ENCODE measurements around the gene ZIC3. TPM values are rescaled to one million over a fixed set of nuclear protein-coding genes. Genes with fewer than 3 reads are reported as not detected.
"Not testable (repeated sequence)": the region's sequence is repeated elsewhere in the genome, so short reads cannot be mapped to it uniquely, and the experiment has no call there.

Gene ZIC3
- polyA plus RNA-seq, 4 donors = 0.01 TPM; not detected in 3

GRCh38 chrX:137550665-137551261 lies 15.2 kb upstream of the ZIC3 start:
- WGBS, 3 donors = 8 to 52% (median 29%) methylated on average over 28 to 41 of the region's 41 CpGs
- Histone ChIP-seq H3K9me3 (ENCODE audit: control insufficient read depth in 2 of 2, insufficient read depth in 1 of 2, low read depth in 1 of 2, low read length in 1 of 2) (no peaks in the 10 kb centered on the region), H3K36me3 (ENCODE audit: control insufficient read depth in 3 of 3, insufficient read depth in 2 of 3, low read depth in 1 of 3, low read length in 3 of 3) (no peaks in the 10 kb centered on the region), H3K27me3 (ENCODE audit: control insufficient read depth in 3 of 3, insufficient read depth in 3 of 3, low read length in 3 of 3) (peaks cover 4 to 58% (median 19%) of the 10 kb centered on the region in 3 donors), H3K27ac (ENCODE audit: low read depth in 1 of 3, low read length in 2 of 3) (no peak overlapping the region), H3K4me3 (ENCODE audit: low read depth in 1 of 3, low read length in 3 of 3) (no peak overlapping the region), H3K4me1 (ENCODE audit: control insufficient read depth in 3 of 3, insufficient read depth in 2 of 3, low read depth in 1 of 3, low read length in 2 of 3) (no peaks in the 10 kb centered on the region)
- FAIRE-seq (no peak), DNase-seq (no peak)

GRCh38 chrX:137552098-137552497 lies 13.8 kb upstream of the ZIC3 start:
- not testable (repeated sequence) for DNase-seq; H3K36me3 ChIP-seq (ENCODE audit: control insufficient read depth in 3 of 3, insufficient read depth in 2 of 3, low read depth in 1 of 3, low read length in 3 of 3); H3K4me1 ChIP-seq (ENCODE audit: control insufficient read depth in 3 of 3, insufficient read depth in 2 of 3, low read depth in 1 of 3, low read length in 2 of 3); H3K4me3 ChIP-seq (ENCODE audit: low read depth in 1 of 3, low read length in 3 of 3); FAIRE-seq; H3K9me3 ChIP-seq (ENCODE audit: control insufficient read depth in 2 of 2, insufficient read depth in 1 of 2, low read depth in 1 of 2, low read length in 1 of 2); H3K27ac ChIP-seq (ENCODE audit: low read depth in 1 of 3, low read length in 2 of 3)
- H3K27me3 ChIP-seq (ENCODE audit: control insufficient read depth in 3 of 3, insufficient read depth in 3 of 3, low read length in 3 of 3) = peaks cover 4 to 47% (median 17%) of the 10 kb centered on the region in 3 donors
- 74 to 90% (median 85%) methylated on average over 4 of the region's 4 CpGs for WGBS, 3 donors

- Histone ChIP-seq H3K9me3 (ENCODE audit: control insufficient read depth in 2 of 2, insufficient read depth in 1 of 2, low read depth in 1 of 2, low read length in 1 of 2) (no peaks in the 10 kb centered on the region), H3K4me3 (ENCODE audit: low read depth in 1 of 3, low read length in 3 of 3) (no peak overlapping the region), H3K36me3 (ENCODE audit: control insufficient read depth in 3 of 3, insufficient read depth in 2 of 3, low read depth in 1 of 3, low read length in 3 of 3) (no peaks in the 10 kb centered on the region), H3K27ac (ENCODE audit: low read depth in 1 of 3, low read length in 2 of 3) (no peak overlapping the region), H3K4me1 (ENCODE audit: control insufficient read depth in 3 of 3, insufficient read depth in 2 of 3, low read depth in 1 of 3, low read length in 2 of 3) (no peaks in the 10 kb centered on the region), H3K27me3 (ENCODE audit: control insufficient read depth in 3 of 3, insufficient read depth in 3 of 3, low read length in 3 of 3) (peaks cover 5 to 44% (median 16%) of the 10 kb centered on the region in 3 donors)
- no peak for DNase-seq
- FAIRE-seq = no peak
- 10 to 27% (median 21%) methylated on average over 8 of the region's 8 CpGs for WGBS, 3 donors
Observed at GRCh38 chrX:137562096-137562495, 3.8 kb upstream of the ZIC3 start.

GRCh38 chrX:137563681-137564651 lies 2.0 kb upstream of the ZIC3 start:
- no peak for DNase-seq
- no peak for FAIRE-seq
- Histone ChIP-seq H3K4me3 (ENCODE audit: low read depth in 1 of 3, low read length in 3 of 3) (no peak overlapping the region), H3K4me1 (ENCODE audit: control insufficient read depth in 3 of 3, insufficient read depth in 2 of 3, low read depth in 1 of 3, low read length in 2 of 3) (no peaks in the 10 kb centered on the region), H3K9me3 (ENCODE audit: control insufficient read depth in 2 of 2, insufficient read depth in 1 of 2, low read depth in 1 of 2, low read length in 1 of 2) (no peaks in the 10 kb centered on the region), H3K27ac (ENCODE audit: low read depth in 1 of 3, low read length in 2 of 3) (no peak overlapping the region), H3K27me3 (ENCODE audit: control insufficient read depth in 3 of 3, insufficient read depth in 3 of 3, low read length in 3 of 3) (peaks cover 5 to 62% (median 22%) of the 10 kb centered on the region in 3 donors), H3K36me3 (ENCODE audit: control insufficient read depth in 3 of 3, insufficient read depth in 2 of 3, low read depth in 1 of 3, low read length in 3 of 3) (no peaks in the 10 kb centered on the region)
- 6 to 39% (median 14%) methylated on average over 29 to 37 of the region's 37 CpGs for WGBS, 3 donors

- no peak overlapping the region for H3K27ac ChIP-seq (ENCODE audit: low read depth in 1 of 3, low read length in 2 of 3)
- 4 to 42% (median 4%) methylated on average over 32 to 54 of the region's 54 CpGs for WGBS, 3 donors
- peak overlapping the region in 2 of 3 donors; percentile 7 to 24 for H3K4me3 ChIP-seq (ENCODE audit: low read depth in 1 of 3, low read length in 3 of 3)
- DNase-seq = no peak
- H3K36me3 ChIP-seq (ENCODE audit: control insufficient read depth in 3 of 3, insufficient read depth in 2 of 3, low read depth in 1 of 3, low read length in 3 of 3) = no peaks in the 10 kb centered on the region
- H3K4me1 ChIP-seq (ENCODE audit: control insufficient read depth in 3 of 3, insufficient read depth in 2 of 3, low read depth in 1 of 3, low read length in 2 of 3) = no peaks in the 10 kb centered on the region
- H3K9me3 ChIP-seq (ENCODE audit: control insufficient read depth in 2 of 2, insufficient read depth in 1 of 2, low read depth in 1 of 2, low read length in 1 of 2) = no peaks in the 10 kb centered on the region
- H3K27me3 ChIP-seq (ENCODE audit: control insufficient read depth in 3 of 3, insufficient read depth in 3 of 3, low read length in 3 of 3) = peaks cover 5 to 75% (median 26%) of the 10 kb centered on the region in 3 donors
- no peak for FAIRE-seq
Observed at GRCh38 chrX:137565318-137565904, 516 bp upstream of the ZIC3 start.

GRCh38 chrX:137566746-137567679 lies 1.1 kb downstream of the ZIC3 start:
- WGBS, 3 donors = 4 to 43% (median 24%) methylated on average over 35 to 82 of the region's 82 CpGs
- no peaks in the 10 kb centered on the region for H3K9me3 ChIP-seq (ENCODE audit: control insufficient read depth in 2 of 2, insufficient read depth in 1 of 2, low read depth in 1 of 2, low read length in 1 of 2)
- H3K4me3 ChIP-seq (ENCODE audit: low read depth in 1 of 3, low read length in 3 of 3) = no peak overlapping the region
- no peaks in the 10 kb centered on the region for H3K4me1 ChIP-seq (ENCODE audit: control insufficient read depth in 3 of 3, insufficient read depth in 2 of 3, low read depth in 1 of 3, low read length in 2 of 3)
- FAIRE-seq = no peak
- H3K27ac ChIP-seq (ENCODE audit: low read depth in 1 of 3, low read length in 2 of 3) = no peak overlapping the region
- H3K36me3 ChIP-seq (ENCODE audit: control insufficient read depth in 3 of 3, insufficient read depth in 2 of 3, low read depth in 1 of 3, low read length in 3 of 3) = no peaks in the 10 kb centered on the region
- peaks cover 5 to 78% (median 24%) of the 10 kb centered on the region in 3 donors for H3K27me3 ChIP-seq (ENCODE audit: control insufficient read depth in 3 of 3, insufficient read depth in 3 of 3, low read length in 3 of 3)
- no peak for DNase-seq

GRCh38 chrX:137567682-137568232 lies 1.8 kb downstream of the ZIC3 start:
- no peaks in the 10 kb centered on the region for H3K36me3 ChIP-seq (ENCODE audit: control insufficient read depth in 3 of 3, insufficient read depth in 2 of 3, low read depth in 1 of 3, low read length in 3 of 3)
- no peaks in the 10 kb centered on the region for H3K4me1 ChIP-seq (ENCODE audit: control insufficient read depth in 3 of 3, insufficient read depth in 2 of 3, low read depth in 1 of 3, low read length in 2 of 3)
- 5 to 37% (median 11%) methylated on average over 30 to 36 of the region's 36 CpGs for WGBS, 3 donors
- no peak for FAIRE-seq
- no peak for DNase-seq
- H3K27ac ChIP-seq (ENCODE audit: low read depth in 1 of 3, low read length in 2 of 3) = no peak overlapping the region
- no peak overlapping the region for H3K4me3 ChIP-seq (ENCODE audit: low read depth in 1 of 3, low read length in 3 of 3)
- H3K9me3 ChIP-seq (ENCODE audit: control insufficient read depth in 2 of 2, insufficient read depth in 1 of 2, low read depth in 1 of 2, low read length in 1 of 2) = no peaks in the 10 kb centered on the region
- peaks cover 5 to 74% (median 24%) of the 10 kb centered on the region in 3 donors for H3K27me3 ChIP-seq (ENCODE audit: control insufficient read depth in 3 of 3, insufficient read depth in 3 of 3, low read length in 3 of 3)

All from small intestine (tissue), 7 donors.